RWPE1 (cell line): ENCODE data around the gene CCL23.

Experiments
- CTCF ChIA-PET: fragments of 350-600 bp; sonication (Branson Sonifier 250); formaldehyde crosslinking; extraction: SDS; loops from one replicate; lab custom pipeline; 2021; lab: Yijun Ruan, JAX
- POLR2A ChIA-PET: fragments of 400-600 bp; formaldehyde crosslinking; extraction: SDS; loops from one replicate; lab custom pipeline; 2020; ENCODE audit warnings: antibody characterized with exemption; ENCODE audit not compliant: low non-redundant PET; lab: Yijun Ruan, JAX
- DNase-seq: peaks from one replicate; pipeline ENCODE4 v3.0.0; 2012; ENCODE audit warnings: low spot score
- H3K27ac ChIP-seq: fragments of 450-650 bp; 2 replicates; pipeline ENCODE4 v1.5.1; 2017
- CTCF ChIP-seq: fragments of 450-650 bp; conservative IDR thresholded peaks from 2 replicates; pipeline ENCODE4 v1.5.1; 2017; ENCODE audit warnings: low read depth, mild to moderate bottlenecking

CCL23 gene

GRCh38 chr17:35984140-35984539 is 33.6 kb downstream of the CCL23 start:
- ChIA-PET CTCF (no interaction called here), POLR2A (no interaction called here)
- DNase-seq, result no peak
- H3K27ac ChIP-seq, result no peak overlapping the region
- no peak for TF ChIP-seq CTCF

- no peak for TF ChIP-seq CTCF
- ChIA-PET CTCF (interaction anchor here (0.6 kb wide), 2 partner anchors 220 to 1834 kb away, joined by 3 to 4 read pairs; no protein-coding TSS in a partner anchor), POLR2A (no interaction called here)
- DNase-seq, result no peak
- no peak overlapping the region for H3K27ac ChIP-seq
Measured at GRCh38 chr17:35982409-35983191, 35.2 kb downstream of the CCL23 start.

GRCh38 chr17:35981908-35982330 is 35.9 kb downstream of the CCL23 start:
- TF ChIP-seq CTCF, result no peak
- DNase-seq, result no peak
- no peak overlapping the region for H3K27ac ChIP-seq
- ChIA-PET POLR2A (no interaction called here), CTCF (interaction anchor here (0.6 kb wide), 4 partner anchors 220 to 1835 kb away, joined by 3 to 4 read pairs (median 3); no protein-coding TSS in a partner anchor)

GRCh38 chr17:35981246-35981645 is 36.5 kb downstream of the CCL23 start, which contains the start of gene CCL16:
CCL16 (minus strand) TSS chr17:35981497; CDS start chr17:35981420, 77 bp downstream.
- ChIA-PET POLR2A (no interaction called here), CTCF (interaction anchor here (0.6 kb wide), 2 partner anchors 358 to 1810 kb away, joined by 3 read pairs; no protein-coding TSS in a partner anchor)
- TF ChIP-seq CTCF, result no peak
- no peak within 1 kb of the TSS for H3K27ac ChIP-seq
- DNase-seq, result no peak

- no peak overlapping the region for H3K27ac ChIP-seq
- TF ChIP-seq CTCF, result no peak
- POLR2A ChIA-PET, result no interaction called here
- no peak for DNase-seq
- CTCF ChIA-PET, result no interaction called here
Measured at GRCh38 chr17:35978346-35978745, 39.4 kb downstream of the CCL23 start.

GRCh38 chr17:35977509-35977908 is 40.3 kb downstream of the CCL23 start:
- CTCF ChIA-PET, result interaction anchor here (0.6 kb wide), 2 partner anchors 18 to 169 kb away, joined by 3 read pairs; no protein-coding TSS in a partner anchor
- no peak overlapping the region for H3K27ac ChIP-seq
- DNase-seq, result no peak

More at GRCh38 chr17:35977509-35977908, 40.3 kb downstream of the CCL23 start:
- TF ChIP-seq CTCF, result no peak
- POLR2A ChIA-PET, result no interaction called here
